ENCODE measurements around the gene ABCB4. TPM values are rescaled to one million over a fixed set of nuclear protein-coding genes. Genes with fewer than 3 reads are reported as not detected.
A peak's percentile ranks its signal among the peaks of the same experiment; 100 is the strongest.

ABCB4 gene
- total RNA-seq, 2 donors from 2014 or later: 1.4 to 8.7 TPM

GRCh38 chr7:87427288-87427687 lies 48.2 kb downstream of the ABCB4 start:
- DNase-seq (ENCODE audit: low spot score) (no peak), ATAC-seq (ENCODE audit: insufficient number of reproducible peaks, low FRiP score, low read depth) (no peak)
- no peak overlapping the region for H3K4me3 ChIP-seq

DNA sequence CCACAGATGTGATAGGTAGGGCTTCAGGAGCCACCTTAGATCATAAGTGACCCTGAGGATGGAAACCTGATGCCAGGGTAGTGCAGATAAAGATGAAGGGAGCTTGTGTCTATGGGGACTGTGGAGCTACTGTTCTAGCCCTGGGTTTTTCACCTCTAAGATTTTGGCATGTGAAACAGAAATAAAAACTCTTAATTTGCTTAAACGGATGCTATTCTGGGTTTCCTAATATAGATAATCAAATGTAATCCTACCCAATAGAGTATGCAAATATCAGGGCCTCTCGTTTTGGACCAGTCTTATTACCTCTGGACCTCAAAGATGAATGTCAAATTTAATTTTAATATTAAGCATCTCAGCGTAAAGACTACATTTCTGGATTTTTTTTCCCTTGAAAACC lies 49.3 kb downstream of the ABCB4 start:
- H3K9me3 ChIP-seq: no peaks in the 10 kb centered on the region
- ATAC-seq (ENCODE audit: insufficient number of reproducible peaks, low FRiP score, low read depth): no peak
- TF ChIP-seq, protein P1, sequence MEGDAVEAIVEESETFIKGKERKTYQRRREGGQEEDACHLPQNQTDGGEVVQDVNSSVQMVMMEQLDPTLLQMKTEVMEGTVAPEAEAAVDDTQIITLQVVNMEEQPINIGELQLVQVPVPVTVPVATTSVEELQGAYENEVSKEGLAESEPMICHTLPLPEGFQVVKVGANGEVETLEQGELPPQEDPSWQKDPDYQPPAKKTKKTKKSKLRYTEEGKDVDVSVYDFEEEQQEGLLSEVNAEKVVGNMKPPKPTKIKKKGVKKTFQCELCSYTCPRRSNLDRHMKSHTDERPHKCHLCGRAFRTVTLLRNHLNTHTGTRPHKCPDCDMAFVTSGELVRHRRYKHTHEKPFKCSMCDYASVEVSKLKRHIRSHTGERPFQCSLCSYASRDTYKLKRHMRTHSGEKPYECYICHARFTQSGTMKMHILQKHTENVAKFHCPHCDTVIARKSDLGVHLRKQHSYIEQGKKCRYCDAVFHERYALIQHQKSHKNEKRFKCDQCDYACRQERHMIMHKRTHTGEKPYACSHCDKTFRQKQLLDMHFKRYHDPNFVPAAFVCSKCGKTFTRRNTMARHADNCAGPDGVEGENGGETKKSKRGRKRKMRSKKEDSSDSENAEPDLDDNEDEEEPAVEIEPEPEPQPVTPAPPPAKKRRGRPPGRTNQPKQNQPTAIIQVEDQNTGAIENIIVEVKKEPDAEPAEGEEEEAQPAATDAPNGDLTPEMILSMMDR (IDR thresholded peaks at IDR 0.05): no peak
- H3K27me3 ChIP-seq (replicated peaks; ENCODE audit: insufficient read depth): no peaks in the 10 kb centered on the region
- no peaks in the 10 kb centered on the region for H3K36me3 ChIP-seq
- no peaks in the 10 kb centered on the region for H3K4me1 ChIP-seq (ENCODE audit: control insufficient read depth in 1 of 2, low read depth in 2 of 2)
- H3K4me3 ChIP-seq: no peak overlapping the region
- DNase-seq (ENCODE audit: low spot score): no peak
- H3K27ac ChIP-seq: no peak overlapping the region

More at GRCh38 chr7:87427288-87427687, 48.2 kb downstream of the ABCB4 start:
- H3K27ac ChIP-seq: no peak overlapping the region
- H3K4me1 ChIP-seq (ENCODE audit: control insufficient read depth in 1 of 2, low read depth in 2 of 2): no peaks in the 10 kb centered on the region
- H3K9me3 ChIP-seq: no peaks in the 10 kb centered on the region
- TF ChIP-seq, protein P1 (IDR thresholded peaks at IDR 0.05): no peak
- H3K36me3 ChIP-seq: no peaks in the 10 kb centered on the region
- no peaks in the 10 kb centered on the region for H3K27me3 ChIP-seq (replicated peaks; ENCODE audit: insufficient read depth)

DNA sequence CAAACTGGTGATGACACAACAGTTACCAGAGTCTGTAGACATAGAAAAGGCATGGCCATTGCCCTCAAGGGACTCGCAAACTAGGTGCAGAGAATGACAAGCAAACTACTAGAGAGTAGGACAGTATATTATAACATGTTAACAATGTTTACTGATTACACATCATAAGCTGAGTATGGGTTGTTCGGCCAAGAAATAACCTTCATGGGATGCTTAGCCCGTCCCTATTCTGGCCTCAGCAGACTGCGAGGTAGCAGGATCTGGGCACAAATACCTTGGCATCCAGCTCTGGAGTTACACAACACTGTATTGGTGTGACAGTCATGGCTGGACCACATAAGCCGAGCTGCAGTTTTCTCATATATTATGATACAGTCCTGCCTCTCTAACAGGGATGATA lies 51.4 kb downstream of the ABCB4 start:
- Histone ChIP-seq H3K4me1 (ENCODE audit: control insufficient read depth in 1 of 2, low read depth in 2 of 2) (no peaks in the 10 kb centered on the region), H3K27ac (no peak overlapping the region), H3K27me3 (replicated peaks; ENCODE audit: insufficient read depth) (no peaks in the 10 kb centered on the region), H3K4me3 (no peak overlapping the region), H3K36me3 (no peaks in the 10 kb centered on the region), H3K9me3 (no peaks in the 10 kb centered on the region)
- TF ChIP-seq, protein P1 (IDR thresholded peaks at IDR 0.05): no peak
- ATAC-seq (ENCODE audit: insufficient number of reproducible peaks, low FRiP score, low read depth): no peak
- DNase-seq (ENCODE audit: low spot score): no peak

GRCh38 chr7:87420173-87420572 lies 55.3 kb downstream of the ABCB4 start:
- TF ChIP-seq, protein P1 (IDR thresholded peaks at IDR 0.05): no peak
- H3K36me3 ChIP-seq: no peaks in the 10 kb centered on the region
- no peaks in the 10 kb centered on the region for H3K9me3 ChIP-seq
- H3K4me3 ChIP-seq: no peak overlapping the region
- H3K27me3 ChIP-seq (replicated peaks; ENCODE audit: insufficient read depth): no peaks in the 10 kb centered on the region
- ATAC-seq (ENCODE audit: insufficient number of reproducible peaks, low FRiP score, low read depth) (no peak), DNase-seq (ENCODE audit: low spot score) (no peak)
- H3K4me1 ChIP-seq (ENCODE audit: control insufficient read depth in 1 of 2, low read depth in 2 of 2): no peaks in the 10 kb centered on the region
- no peak overlapping the region for H3K27ac ChIP-seq

- H3K4me1 ChIP-seq (ENCODE audit: control insufficient read depth in 1 of 2, low read depth in 2 of 2): peaks cover 6 to 25% of the 10 kb centered on the region in 2 donors
- ATAC-seq (ENCODE audit: insufficient number of reproducible peaks, low FRiP score, low read depth) (no peak), DNase-seq (ENCODE audit: low spot score) (peak; percentile 10)
- H3K27ac ChIP-seq: no peak overlapping the region
- no peaks in the 10 kb centered on the region for H3K9me3 ChIP-seq
- no peaks in the 10 kb centered on the region for H3K36me3 ChIP-seq
- H3K4me3 ChIP-seq: no peak overlapping the region
- H3K27me3 ChIP-seq (replicated peaks; ENCODE audit: insufficient read depth): no peaks in the 10 kb centered on the region
- TF ChIP-seq, protein P1 (IDR thresholded peaks at IDR 0.05): peak; percentile 58
Observed at GRCh38 chr7:87416682-87417587, 58.5 kb downstream of the ABCB4 start.

Measured in thoracic aorta (tissue), 2 donors.